NCI-H2107 treated with DMSO at 0.1 percent for 48 hours (cell line): ENCODE measurements around the gene SPACA7.

ENCODE experiments used
- DNase-seq: peaks from one replicate; lab custom pipeline; 2025; ENCODE audit not compliant: unreplicated experiment; lab: John Stamatoyannopoulos, UW

SPACA7 gene

GRCh38 chr13:112446867-112447266, 70.7 kb downstream of the SPACA7 start:
- DNase-seq = no peak

GRCh38 chr13:112447306-112447705, 71.2 kb downstream of the SPACA7 start:
- no peak for DNase-seq

- DNase-seq = no peak
These were observed 71.8 kb downstream of the SPACA7 start for GRCh38 chr13:112447761-112448603.

- DNase-seq = no peak
These were observed 72.7 kb downstream of the SPACA7 start for GRCh38 chr13:112448621-112449544.

- DNase-seq = no peak
These were observed 73.4 kb downstream of the SPACA7 start for GRCh38 chr13:112449545-112449930.

- DNase-seq = no peak
These were observed 74.2 kb downstream of the SPACA7 start for GRCh38 chr13:112450118-112450903.

- DNase-seq = peak; percentile 1
These were observed 74.7 kb downstream of the SPACA7 start for GRCh38 chr13:112450904-112451240.

GRCh38 chr13:112451512-112452379, 75.6 kb downstream of the SPACA7 start:
- no peak for DNase-seq

GRCh38 chr13:112452380-112453206, 76.4 kb downstream of the SPACA7 start:
- no peak for DNase-seq

GRCh38 chr13:112453207-112453829, 77.2 kb downstream of the SPACA7 start:
- DNase-seq = no peak

- DNase-seq = no peak
These were observed 77.9 kb downstream of the SPACA7 start for GRCh38 chr13:112453874-112454647.

- no peak for DNase-seq
These were observed 78.6 kb downstream of the SPACA7 start for GRCh38 chr13:112454648-112455334.

GRCh38 chr13:112455476-112456059, 79.4 kb downstream of the SPACA7 start:
- DNase-seq = no peak

- DNase-seq = no peak
These were observed 80.2 kb downstream of the SPACA7 start for GRCh38 chr13:112456138-112457056.

GRCh38 chr13:112457081-112457480, 80.9 kb downstream of the SPACA7 start:
- DNase-seq = no peak

- DNase-seq = no peak
These were observed 81.3 kb downstream of the SPACA7 start for GRCh38 chr13:112457485-112457884.
